Panc1 (cell line): ENCODE measurements around the gene MDH1. TPM values are rescaled to one million over a fixed set of nuclear protein-coding genes. Genes with fewer than 3 reads are reported as not detected.

ENCODE experiments used
- ATAC-seq: fragments of 200-7000 bp; cut with Tn5 transposase; 2 replicates; pipeline ENCODE4 v1.9.1; 2020; ENCODE audit warnings: mild to moderate bottlenecking, moderate library complexity
- BruUV-seq: library from RNA; stranded (reverse); fragments of 400-500 nt; replicated peaks from 2 replicates; lab custom pipeline; 2021; lab: Mats Ljungman, UMichigan
- CTCF ChIA-PET: fragments of 300-600 bp; sonication (Branson Sonifier 250); formaldehyde crosslinking; loops from one replicate; lab custom pipeline; 2022; ENCODE audit warnings: antibody characterized with exemption; lab: Charles Lee
- POLR2A ChIA-PET: fragments of 300-600 bp; sonication (Branson Sonifier 250); formaldehyde crosslinking; loops from one replicate; lab custom pipeline; 2022; ENCODE audit warnings: antibody characterized with exemption; lab: Charles Lee
- DNase-seq: peaks from one replicate; pipeline ENCODE4 v3.0.0-alpha.2; 2010; ENCODE audit warnings: low read depth, low spot score
- H3K27ac ChIP-seq: 2 replicates; pipeline ENCODE4 v1.5.1; 2011; ENCODE audit warnings: mild to moderate bottlenecking, low read length, inconsistent platforms
- H3K27me3 ChIP-seq: fragments of 200-500 bp; sonication (Bioruptor generic); 2 replicates; pipeline ENCODE4 v1.6.0; 2014; ENCODE audit warnings: low read length, inconsistent platforms; ENCODE audit not compliant: control insufficient read depth, insufficient read depth
- H3K36me3 ChIP-seq: fragments of 200-500 bp; sonication (Bioruptor generic); 2 replicates; pipeline ENCODE4 v1.5.1; 2014; ENCODE audit warnings: inconsistent platforms, mild to moderate bottlenecking, low read length, moderate library complexity; ENCODE audit not compliant: control insufficient read depth, insufficient read depth
- H3K4me1 ChIP-seq: 2 replicates; pipeline ENCODE4 v1.5.1; 2011; ENCODE audit warnings: inconsistent platforms, mild to moderate bottlenecking, low read length, moderate library complexity; ENCODE audit not compliant: control insufficient read depth, insufficient read depth
- H3K4me3 ChIP-seq, 2 experiments: 2 replicates each; pipeline ENCODE4 v1.5.1; 2011 to 2012; ENCODE audit warnings: low read depth in 2 of 2, low read length in 2 of 2, mild to moderate bottlenecking in 2 of 2, inconsistent platforms in 1 of 2, moderate library complexity in 1 of 2
- H3K9me3 ChIP-seq: fragments of 200-500 bp; sonication (Bioruptor generic); 2 replicates; pipeline ENCODE4 v1.5.1; 2014; ENCODE audit warnings: low read depth, mild to moderate bottlenecking, inconsistent platforms, low read length, moderate library complexity; ENCODE audit not compliant: control insufficient read depth, insufficient read depth
- CTCF ChIP-seq: fragments of 450-650 bp; IDR thresholded peaks from 2 replicates; pipeline ENCODE4 v1.5.1; 2017; ENCODE audit warnings: mild to moderate bottlenecking
- POLR2AphosphoS5 ChIP-seq: IDR thresholded peaks from 2 replicates; pipeline ENCODE4 v1.6.1; 2012; ENCODE audit warnings: mild to moderate bottlenecking, low read depth, low read length, moderate library complexity
- REST ChIP-seq, 2 experiments: IDR thresholded peaks; 2 replicates each; pipeline ENCODE4 v1.6.1; 2011 to 2012; ENCODE audit warnings: low read depth in 2 of 2, control low read depth in 1 of 2, low read length in 1 of 2, mild to moderate bottlenecking in 1 of 2, moderate library complexity in 1 of 2; ENCODE audit not compliant: insufficient read depth in 1 of 2
- SIN3A ChIP-seq: IDR thresholded peaks from 2 replicates; pipeline ENCODE4 v1.6.1; 2012; ENCODE audit warnings: low read depth, mild to moderate bottlenecking, low read length, moderate library complexity, borderline replicate concordance; ENCODE audit not compliant: insufficient read depth
- TCF7L2 ChIP-seq: IDR thresholded peaks from 2 replicates; pipeline ENCODE4 v1.6.1; 2011; ENCODE audit warnings: mild to moderate bottlenecking, low read depth, low read length, inconsistent platforms
- in situ Hi-C: cut with HindIII; loops from 2 replicates; pipeline ENCODE4 v1.10.0; 2016; ENCODE audit warnings: low sequenced_read_pairs, low pct_unique_long_range_greater_than_20kb
- intact Hi-C: fragments of 100-400 bp; cut with micrococcal nuclease; formaldehyde crosslinking; loops from one replicate; pipeline ENCODE4 v1.10.0; 2022; ENCODE audit not compliant: unreplicated experiment
- total RNA-seq: library from RNA; stranded (reverse); gene quantifications from one replicate; pipeline ENCODE4 v1.2.1, GENCODE V29; 2021; ENCODE audit not compliant: unreplicated experiment

MDH1 gene
- total RNA-seq, 1 experiment from 2014 or later: 200 TPM

GRCh38 chr2:63590626-63591408, 2.1 kb downstream of the MDH1 start:
- Histone ChIP-seq H3K36me3 (peaks cover 21% of the 10 kb centered on the region), H3K4me3 (no peak overlapping the region), H3K4me1 (peaks cover 30% of the 10 kb centered on the region), H3K27ac (peak overlapping the region; percentile 96), H3K27me3 (no peaks in the 10 kb centered on the region), H3K9me3 (no peaks in the 10 kb centered on the region)
- no peak for ATAC-seq
- POLR2A ChIA-PET: no interaction called here
- in situ Hi-C loops: no loop called here
- CTCF ChIA-PET: no interaction called here
- intact Hi-C loops: no loop called here
- DNase-seq: no peak
- BruUV-seq: no TSS peak
- no peak for TF ChIP-seq REST (IDR thresholded peaks at IDR 0.05; ENCODE audit: insufficient read depth in 1 of 2, low read depth in 2 of 2, low read length in 1 of 2)
- no peak for TF ChIP-seq TCF7L2
- TF ChIP-seq SIN3A: no peak
- no peak for TF ChIP-seq POLR2AphosphoS5
- no peak for TF ChIP-seq CTCF

GRCh38 chr2:63591566-63592175, 2.9 kb downstream of the MDH1 start:
- DNase-seq (no peak), ATAC-seq (no peak)
- Histone ChIP-seq H3K4me1 (peaks cover 24% of the 10 kb centered on the region), H3K9me3 (no peaks in the 10 kb centered on the region), H3K27me3 (no peaks in the 10 kb centered on the region), H3K36me3 (peaks cover 21% of the 10 kb centered on the region), H3K27ac (no peak overlapping the region), H3K4me3 (no peak overlapping the region)
- no TSS peak for BruUV-seq
- ChIA-PET CTCF (no interaction called here), POLR2A (no interaction called here)
- intact Hi-C loops (no loop called here), in situ Hi-C loops (no loop called here)
- TF ChIP-seq TCF7L2 (no peak), POLR2AphosphoS5 (no peak), CTCF (no peak)
